Transverse colon (tissue), 4 donors: Measurements from ENCODE around the gene JPT1. TPM values are rescaled to one million over a fixed set of nuclear protein-coding genes. Genes with fewer than 3 reads are reported as not detected.

Source experiments
- DNase-seq: peaks from one replicate; pipeline ENCODE4 v3.0.0-alpha.2; 2019
- H3K27ac ChIP-seq, 4 donors: fragments of 200-600 bp; sonication (generic); 2 replicates each; pipeline ENCODE4 v1.5.1; 2016 to 2018; ENCODE audit warnings: inconsistent platforms in 4 of 4
- H3K27me3 ChIP-seq: fragments of 200-600 bp; sonication (generic); 2 replicates; pipeline ENCODE4 v1.5.1; 2017; ENCODE audit warnings: inconsistent platforms
- H3K36me3 ChIP-seq, 4 donors: fragments of 200-600 bp; sonication (generic); 2 replicates each; pipeline ENCODE4 v1.5.1; 2017 to 2019; ENCODE audit warnings: inconsistent platforms in 4 of 4
- H3K4me1 ChIP-seq, 4 donors: fragments of 200-600 bp; sonication (generic); 2 replicates each; pipeline ENCODE4 v1.5.1; 2017 to 2020; ENCODE audit warnings: inconsistent platforms in 4 of 4
- H3K4me3 ChIP-seq, 4 donors: fragments of 200-600 bp; sonication (generic); 1 replicate in 1 of 4; 2 replicates in 3 of 4; pipeline versions ENCODE4 v1.5.1 to v1.6.1; 2017 to 2019; ENCODE audit warnings: inconsistent platforms in 4 of 4
- H3K9me3 ChIP-seq, 2 donors: fragments of 200-600 bp; sonication (generic); 2 replicates each; pipeline ENCODE4 v1.5.1; 2017 to 2019; ENCODE audit warnings: inconsistent platforms in 2 of 2
- CTCF ChIP-seq, 5 experiments: fragments of 200-600 bp in 3 of 5; fragments of 450-650 bp in 2 of 5; sonication (generic) in 3 of 5; IDR thresholded peaks; 1 replicate in 2 of 5; 2 replicates in 3 of 5; pipeline ENCODE4 v1.5.1; 2016 to 2017; ENCODE audit warnings: antibody characterized with exemption in 5 of 5, inconsistent platforms in 3 of 5, mild to moderate bottlenecking in 2 of 5, moderate library complexity in 1 of 5
- EP300 ChIP-seq: sonication (generic); formaldehyde crosslinking; IDR thresholded peaks from one replicate; pipeline ENCODE4 v1.6.1; 2017; ENCODE audit warnings: antibody characterized with exemption, low read depth
- POLR2A ChIP-seq: fragments of 450-650 bp; IDR thresholded peaks from one replicate; pipeline ENCODE4 v1.6.1; 2016; ENCODE audit warnings: antibody characterized with exemption, mild to moderate bottlenecking, moderate library complexity
- POLR2AphosphoS5 ChIP-seq, 3 donors: sonication (generic); formaldehyde crosslinking; IDR thresholded peaks; one replicate each; pipeline ENCODE4 v1.6.1; 2016; ENCODE audit warnings: antibody characterized with exemption in 3 of 3
- WGBS, 2 donors: methylation state at CpG; one replicate each; pipeline ENCODE4 v1.1.5; 2018; ENCODE audit warnings: low coverage in 1 of 2; 5-methylcytosine and 5-hydroxymethylcytosine counted together
- in situ Hi-C, 4 donors: fragments of 200-750 bp; cut with MboI; loops; one replicate each; pipeline versions ENCODE4 v1.15.0 to v1.15.1; 2017; ENCODE audit warnings: low sequenced_read_pairs in 3 of 4, low pct_ligation_motif_present in 1 of 4, low pct_unique_long_range_greater_than_20kb in 1 of 4
- intact Hi-C: fragments of 100-400 bp; cut with DNase I; formaldehyde crosslinking; loops from one replicate; pipeline ENCODE4 v1.15.1; 2023; ENCODE audit warnings: low total_unique reads
- total RNA-seq, 4 donors: library from RNA; depleted of rRNA; stranded (reverse); fragments of >200 nt; gene quantifications; one replicate each; pipeline ENCODE4 v1.1.0, GENCODE V29; 2016

The JPT1 gene
- total RNA-seq, 4 donors from 2014 or later = 61.7 to 293 (median 219) TPM

DNA sequence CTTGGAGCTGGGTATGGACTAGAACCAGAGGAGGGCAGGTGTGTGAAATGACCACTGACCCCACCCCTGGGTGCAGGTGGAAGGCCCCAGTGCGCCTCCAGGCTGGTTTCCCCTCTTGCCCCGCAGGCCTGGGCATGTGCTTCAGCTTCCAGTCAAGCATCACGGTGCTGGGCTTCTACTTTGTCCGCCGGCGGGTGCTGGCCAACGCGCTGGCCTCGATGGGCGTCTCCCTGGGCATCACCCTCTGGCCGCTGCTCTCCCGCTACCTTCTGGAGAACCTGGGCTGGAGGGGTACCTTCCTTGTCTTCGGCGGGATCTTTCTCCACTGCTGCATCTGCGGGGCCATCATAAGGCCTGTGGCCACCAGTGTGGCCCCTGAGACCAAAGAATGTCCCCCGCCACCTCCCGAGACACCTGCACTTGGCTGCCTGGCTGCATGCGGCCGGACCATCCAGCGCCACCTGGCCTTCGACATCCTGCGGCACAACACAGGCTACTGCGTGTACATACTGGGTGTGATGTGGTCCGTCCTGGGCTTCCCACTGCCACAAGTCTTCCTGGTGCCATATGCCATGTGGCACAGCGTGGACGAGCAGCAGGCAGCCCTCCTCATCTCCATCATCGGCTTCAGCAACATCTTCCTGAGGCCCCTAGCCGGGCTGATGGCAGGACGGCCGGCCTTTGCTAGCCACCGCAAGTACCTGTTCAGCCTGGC, 54.3 kb downstream of the JPT1 start:
- WGBS, 2 donors = 95% methylated on average over 29 of the region's 31 CpGs; no CpG with 5 or more reads in 1 of the 2 donors
- no peak for DNase-seq
- H3K27me3 ChIP-seq = no peaks in the 10 kb centered on the region
- in situ Hi-C loops (no loop called here), intact Hi-C loops (no loop called here)
- no peak overlapping the region for H3K27ac ChIP-seq
- peaks cover 0 to 3% (median 1%) of the 10 kb centered on the region in 4 donors for H3K36me3 ChIP-seq
- H3K4me1 ChIP-seq = peaks cover 7 to 16% (median 13%) of the 10 kb centered on the region in 4 donors
- TF ChIP-seq EP300 (no peak), CTCF (IDR thresholded peaks at IDR 0.05) (no peak), POLR2A (no peak), POLR2AphosphoS5 (IDR thresholded peaks at IDR 0.05) (no peak)
- no peaks in the 10 kb centered on the region for H3K9me3 ChIP-seq
- H3K4me3 ChIP-seq = no peak overlapping the region

- Histone ChIP-seq H3K27ac (no peak overlapping the region), H3K4me1 (peaks cover 7 to 26% (median 20%) of the 10 kb centered on the region in 4 donors), H3K27me3 (no peaks in the 10 kb centered on the region), H3K4me3 (no peak overlapping the region), H3K9me3 (no peaks in the 10 kb centered on the region), H3K36me3 (peaks cover 0 to 3% (median 1%) of the 10 kb centered on the region in 4 donors)
- intact Hi-C loops = no loop called here
- TF ChIP-seq POLR2AphosphoS5 (IDR thresholded peaks at IDR 0.05) (no peak), POLR2A (no peak), EP300 (no peak), CTCF (IDR thresholded peaks at IDR 0.05) (no peak)
- WGBS, 2 donors = 75 to 81% methylated on average over 4 to 7 of the region's 7 CpGs
- DNase-seq = no peak
- in situ Hi-C loops = no loop called here
Observed at GRCh38 chr17:75098861-75099260, 55.5 kb downstream of the JPT1 start.

DNA sequence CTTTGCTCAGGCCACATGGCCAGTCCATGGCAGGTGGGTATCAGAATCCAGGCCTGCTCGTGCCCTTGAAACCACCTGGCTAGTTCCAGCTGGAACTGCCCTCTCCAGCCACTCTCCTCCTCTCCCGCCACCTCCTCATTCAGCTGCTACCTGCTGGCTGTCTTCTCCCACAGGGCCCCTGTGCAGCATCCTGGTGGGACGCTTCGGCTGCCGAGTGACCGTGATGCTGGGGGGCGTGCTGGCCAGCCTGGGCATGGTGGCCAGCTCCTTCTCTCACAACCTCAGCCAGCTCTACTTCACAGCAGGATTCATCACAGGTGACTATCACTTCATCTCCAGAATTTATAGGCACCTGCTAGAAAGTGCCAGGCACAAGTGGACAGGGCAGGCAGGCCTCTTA, 56.4 kb downstream of the JPT1 start:
- in situ Hi-C loops = no loop called here
- TF ChIP-seq CTCF (IDR thresholded peaks at IDR 0.05) = no peak
- no peak for TF ChIP-seq POLR2AphosphoS5 (IDR thresholded peaks at IDR 0.05)
- TF ChIP-seq POLR2A = no peak
- TF ChIP-seq EP300 = no peak
- H3K27me3 ChIP-seq = no peaks in the 10 kb centered on the region
- peaks cover 0 to 3% (median 1%) of the 10 kb centered on the region in 4 donors for H3K36me3 ChIP-seq
- no peaks in the 10 kb centered on the region for H3K9me3 ChIP-seq
- H3K27ac ChIP-seq = no peak overlapping the region
- DNase-seq = no peak
- WGBS, 2 donors = 96% methylated on average over 7 of the region's 7 CpGs; no CpG with 5 or more reads in 1 of the 2 donors
- H3K4me1 ChIP-seq = peaks cover 14 to 35% (median 28%) of the 10 kb centered on the region in 4 donors
- H3K4me3 ChIP-seq = no peak overlapping the region
- intact Hi-C loops = no loop called here

GRCh38 chr17:75096082-75096625, 58.2 kb downstream of the JPT1 start:
- DNase-seq = peak; percentile 88
- Histone ChIP-seq H3K4me3 (no peak overlapping the region), H3K27ac (peak overlapping the region; percentile 85 to 97 (median 93)), H3K9me3 (no peaks in the 10 kb centered on the region), H3K36me3 (peaks cover 0 to 3% (median 1%) of the 10 kb centered on the region in 4 donors), H3K27me3 (no peaks in the 10 kb centered on the region), H3K4me1 (peaks cover 23 to 51% (median 44%) of the 10 kb centered on the region in 4 donors)
- no peak for TF ChIP-seq CTCF (IDR thresholded peaks at IDR 0.05)
- TF ChIP-seq EP300 = peak; percentile 48
- TF ChIP-seq POLR2AphosphoS5 (IDR thresholded peaks at IDR 0.05) = peak; percentile 24 to 86 (median 74)
- TF ChIP-seq POLR2A = peak; percentile 54
- intact Hi-C loops (no loop called here), in situ Hi-C loops (no loop called here)
- 29 to 63% methylated on average over 2 to 12 of the region's 14 CpGs for WGBS, 2 donors
